ENCODE measurements around the gene AKAP7. TPM values are rescaled to one million over a fixed set of nuclear protein-coding genes. Genes with fewer than 3 reads are reported as not detected.

The AKAP7 gene
- total RNA-seq, 1 experiment from 2014 or later, result 3.1 TPM

GRCh38 chr6:131156411-131156810 is 21.1 kb downstream of the AKAP7 start (continued):
- TF ChIP-seq MAX (IDR thresholded peaks at IDR 0.05) (no peak), YY1 (IDR thresholded peaks at IDR 0.05; ENCODE audit: extremely low read depth, insufficient replicate concordance, low read depth, low read length) (no peak), ELF1 (IDR thresholded peaks at IDR 0.05; ENCODE audit: borderline replicate concordance, low read depth) (no peak), EZH2phosphoT487 (IDR thresholded peaks at IDR 0.05; ENCODE audit: borderline replicate concordance) (no peak)

DNA sequence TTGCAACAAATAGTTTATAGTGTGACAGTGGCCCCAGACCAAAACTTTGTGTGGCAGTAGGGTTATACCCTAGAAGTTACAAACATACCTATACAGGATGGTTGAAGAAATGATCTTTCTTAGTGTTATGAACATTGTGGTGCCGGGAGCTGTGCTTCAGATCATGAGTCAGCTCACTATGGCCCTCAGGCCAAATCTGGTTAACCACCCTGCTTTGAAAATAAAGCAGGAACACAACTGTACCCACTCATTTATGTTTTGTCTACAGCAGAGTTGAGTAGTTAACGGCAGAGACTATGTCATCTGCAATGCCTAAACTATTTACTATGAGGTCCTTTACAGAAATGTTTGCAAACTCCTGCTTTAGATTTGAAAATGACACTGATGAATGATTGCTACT is 24.3 kb downstream of the AKAP7 start:
- intact Hi-C loops (cut with micrococcal nuclease), result no loop called here
- no peaks in the 10 kb centered on the region for H3K4me1 ChIP-seq (ENCODE audit: control insufficient read depth in 1 of 2, insufficient read depth in 2 of 2, low read length in 2 of 2)
- H3K27me3 ChIP-seq (ENCODE audit: insufficient read depth, low read length), result no peaks in the 10 kb centered on the region
- ATAC-seq, result no peak
- no peaks in the 10 kb centered on the region for H3K79me2 ChIP-seq (ENCODE audit: insufficient read depth, low read length)
- no peak overlapping the region for H2AFZ ChIP-seq (ENCODE audit: low read depth, low read length, poor library complexity, severe bottlenecking)
- H3K4me3 ChIP-seq (replicated peaks in 1 of 2; ENCODE audit: low read depth in 1 of 2, low read length in 2 of 2), result no peak overlapping the region
- RAD21 ChIA-PET (ENCODE audit: low non-redundant PET in 1 of 2, low total read pairs in 2 of 2, uncharacterized antibody in 2 of 2, unreplicated experiment in 2 of 2), result no interaction called here
- no peak overlapping the region for H3K4me2 ChIP-seq (ENCODE audit: low read length)
- H3K27ac ChIP-seq (ENCODE audit: low read depth, low read length), result no peak overlapping the region
- no peaks in the 10 kb centered on the region for H3K36me3 ChIP-seq (ENCODE audit: control insufficient read depth in 1 of 2, insufficient read depth in 2 of 2, low read length in 2 of 2)
- POLR2A ChIA-PET, result interaction anchor here (1.1 kb wide), 1 partner anchor 19 kb away, joined by 3 read pairs; no protein-coding TSS in a partner anchor
- no peak for DNase-seq (ENCODE audit: low read depth, low spot score)
- H3K9me2 ChIP-seq (ENCODE audit: insufficient read depth), result no peaks in the 10 kb centered on the region
- H4K20me1 ChIP-seq (ENCODE audit: insufficient read depth), result no peaks in the 10 kb centered on the region
- BruUV-seq (replicated peaks), result no TSS peak
- H3K9me3 ChIP-seq (ENCODE audit: control insufficient read depth in 1 of 2, insufficient read depth in 1 of 2, low read depth in 1 of 2, low read length in 2 of 2), result no peaks in the 10 kb centered on the region
- H3K9ac ChIP-seq (ENCODE audit: low read length), result no peak overlapping the region
- no peak for TF ChIP-seq TCF7L2 (IDR thresholded peaks at IDR 0.05; ENCODE audit: borderline replicate concordance, extremely low read depth, insufficient read depth, insufficient read length)
- no peak for TF ChIP-seq SP1 (IDR thresholded peaks at IDR 0.05; ENCODE audit: low read depth)
- TF ChIP-seq ZFX (IDR thresholded peaks at IDR 0.05), result no peak
- TF ChIP-seq ELF1 (IDR thresholded peaks at IDR 0.05; ENCODE audit: borderline replicate concordance, low read depth), result no peak
- TF ChIP-seq EZH2 (IDR thresholded peaks at IDR 0.05), result no peak
- TF ChIP-seq EGR1 (IDR thresholded peaks at IDR 0.05; ENCODE audit: low read depth), result no peak
- no peak for TF ChIP-seq CEBPB (IDR thresholded peaks at IDR 0.05; ENCODE audit: low read depth)
- CTCF ChIA-PET, result no interaction called here
